OCI-LY1 (cell line): ENCODE measurements around the gene RAD23A.

ENCODE experiments used
- H2AFZ ChIP-seq: fragments of 200-600 bp; sonication (generic), shearing (Covaris generic); 2 replicates; pipeline ENCODE4 v1.6.0; 2014; ENCODE audit warnings: antibody characterized with exemption, mild to moderate bottlenecking, low read length
- H3F3A ChIP-seq: fragments of 200-600 bp; sonication (generic), shearing (Covaris generic); 2 replicates; pipeline ENCODE4 v1.6.0; 2014; ENCODE audit warnings: mild to moderate bottlenecking, antibody characterized with exemption, low read length, moderate library complexity; ENCODE audit not compliant: insufficient read depth
- H3K27ac ChIP-seq: fragments of 200-600 bp; sonication (generic); 2 replicates; pipeline ENCODE4 v1.5.1; 2014; ENCODE audit warnings: low read length, mixed run types, mild to moderate bottlenecking, low read depth; ENCODE audit not compliant: poor library complexity, severe bottlenecking
- H3K27me3 ChIP-seq: fragments of 200-600 bp; sonication (generic); 2 replicates; pipeline ENCODE4 v1.6.0; 2014; ENCODE audit warnings: antibody characterized with exemption, mild to moderate bottlenecking, low read length, moderate library complexity; ENCODE audit not compliant: insufficient read depth
- H3K36me3 ChIP-seq: fragments of 200-600 bp; sonication (generic); 2 replicates; pipeline ENCODE4 v1.6.1; 2014; ENCODE audit warnings: mild to moderate bottlenecking, antibody characterized with exemption, low read length, moderate library complexity, mixed read lengths; ENCODE audit not compliant: insufficient read depth
- H3K4me1 ChIP-seq: fragments of 200-600 bp; sonication (generic); 2 replicates; pipeline ENCODE4 v1.5.1; 2014; ENCODE audit warnings: mild to moderate bottlenecking, low read length, moderate library complexity; ENCODE audit not compliant: insufficient read depth, severe bottlenecking
- H3K4me2 ChIP-seq: fragments of 200-600 bp; sonication (generic), shearing (Covaris generic); 2 replicates; pipeline ENCODE4 v1.6.1; 2014; ENCODE audit warnings: low read length
- H3K4me3 ChIP-seq: fragments of 200-600 bp; sonication (generic); 2 replicates; pipeline ENCODE4 v1.5.1; 2014; ENCODE audit warnings: low read length, low read depth, mild to moderate bottlenecking, mixed read lengths; ENCODE audit not compliant: poor library complexity, severe bottlenecking
- H3K79me2 ChIP-seq: fragments of 200-600 bp; shearing (Covaris generic); 2 replicates; pipeline ENCODE4 v1.6.1; 2016; ENCODE audit warnings: mixed run types, low read length, mixed read lengths; ENCODE audit not compliant: insufficient read depth
- H3K9ac ChIP-seq: fragments of 200-600 bp; sonication (generic), shearing (Covaris generic); 2 replicates; pipeline ENCODE4 v1.6.1; 2014; ENCODE audit warnings: mild to moderate bottlenecking, low read length, mixed read lengths
- H3K9me2 ChIP-seq: fragments of 200-600 bp; sonication (generic), shearing (Covaris generic); 2 replicates; pipeline ENCODE4 v1.6.1; 2014; ENCODE audit warnings: low read depth, mild to moderate bottlenecking, low read length, mixed read lengths
- H3K9me3 ChIP-seq: fragments of 200-600 bp; shearing (Covaris generic); 2 replicates; pipeline ENCODE4 v1.6.1; 2014; ENCODE audit warnings: low read length, mixed read lengths
- H4K20me1 ChIP-seq: fragments of 200-600 bp; sonication (generic), shearing (Covaris generic); 2 replicates; pipeline ENCODE4 v1.6.0; 2016; ENCODE audit warnings: mild to moderate bottlenecking, low read length; ENCODE audit not compliant: insufficient read depth
- CTCF ChIP-seq: fragments of 200-600 bp; sonication (generic), shearing (Covaris generic); IDR thresholded peaks from 2 replicates; pipeline ENCODE4 v1.5.1; 2017; ENCODE audit warnings: mild to moderate bottlenecking, antibody characterized with exemption, low read length, moderate library complexity, mixed read lengths
- EZH2 ChIP-seq: fragments of 200-600 bp; sonication (generic), shearing (Covaris generic); IDR thresholded peaks from 2 replicates; pipeline ENCODE4 v1.8.0; 2017; ENCODE audit warnings: borderline replicate concordance, mixed run types, mild to moderate bottlenecking, antibody characterized with exemption, low read length, moderate library complexity, mixed read lengths

RAD23A gene

GRCh38 chr19:12991296-12991695, 45.6 kb downstream of the RAD23A start:
- Histone ChIP-seq H3K27me3 (peaks cover 7% of the 10 kb centered on the region; the same call in 1 of the 2 replicates), H3K27ac (no peak overlapping the region), H3K36me3 (no peaks in the 10 kb centered on the region), H2AFZ (no peak overlapping the region), H3K4me2 (no peak overlapping the region), H3K9me2 (no peaks in the 10 kb centered on the region), H4K20me1 (no peaks in the 10 kb centered on the region), H3K79me2 (no peaks in the 10 kb centered on the region), H3K4me3 (no peak overlapping the region), H3F3A (no peaks in the 10 kb centered on the region), H3K9me3 (no peaks in the 10 kb centered on the region), H3K9ac (no peak overlapping the region), H3K4me1 (no peaks in the 10 kb centered on the region)
- no peak for TF ChIP-seq EZH2

GRCh38 chr19:12992729-12993128, 47.1 kb downstream of the RAD23A start:
- H3F3A ChIP-seq: no peaks in the 10 kb centered on the region
- no peaks in the 10 kb centered on the region for H3K36me3 ChIP-seq
- no peak overlapping the region for H2AFZ ChIP-seq
- no peaks in the 10 kb centered on the region for H4K20me1 ChIP-seq
- no peak overlapping the region for H3K4me3 ChIP-seq
- peaks cover 7% of the 10 kb centered on the region; the same call in 1 of the 2 replicates for H3K27me3 ChIP-seq
- no peaks in the 10 kb centered on the region for H3K79me2 ChIP-seq
- no peak for TF ChIP-seq CTCF
- TF ChIP-seq EZH2: no peak
- H3K4me2 ChIP-seq: no peak overlapping the region
- no peaks in the 10 kb centered on the region for H3K4me1 ChIP-seq
- H3K9me2 ChIP-seq: no peaks in the 10 kb centered on the region
- no peak overlapping the region for H3K27ac ChIP-seq
- no peak overlapping the region for H3K9ac ChIP-seq
- H3K9me3 ChIP-seq: no peaks in the 10 kb centered on the region

- Histone ChIP-seq H3K36me3 (no peaks in the 10 kb centered on the region), H3K4me3 (no peak overlapping the region), H3K79me2 (no peaks in the 10 kb centered on the region), H3K4me1 (no peaks in the 10 kb centered on the region), H3K9me2 (no peaks in the 10 kb centered on the region), H3K27me3 (peaks cover 7% of the 10 kb centered on the region; the same call in 1 of the 2 replicates), H2AFZ (no peak overlapping the region), H3F3A (no peaks in the 10 kb centered on the region), H3K9ac (no peak overlapping the region), H4K20me1 (no peaks in the 10 kb centered on the region), H3K27ac (no peak overlapping the region), H3K9me3 (no peaks in the 10 kb centered on the region), H3K4me2 (no peak overlapping the region)
- no peak for TF ChIP-seq EZH2
- no peak for TF ChIP-seq CTCF
Observed at GRCh38 chr19:12993562-12993961, 47.9 kb downstream of the RAD23A start.
